GM23248 (cell line): ENCODE measurements around the gene PPP4R1. TPM values are rescaled to one million over a fixed set of nuclear protein-coding genes. Genes with fewer than 3 reads are reported as not detected.
A peak's percentile ranks its signal among the peaks of the same experiment; 100 is the strongest.

ENCODE experiments used
- DNase-seq: peaks from one replicate; pipeline ENCODE4 v3.0.0-alpha.2; 2015
- H2AFZ ChIP-seq: fragments of 200-600 bp; sonication (generic); 2 replicates; pipeline ENCODE4 v1.6.1; 2016; ENCODE audit warnings: antibody characterized with exemption
- H3F3A ChIP-seq: fragments of 200-600 bp; sonication (generic); 2 replicates; pipeline ENCODE4 v1.6.1; 2016; ENCODE audit warnings: mild to moderate bottlenecking, antibody characterized with exemption, mixed run types; ENCODE audit not compliant: insufficient read depth
- H3K27ac ChIP-seq: fragments of 200-600 bp; sonication (generic); 2 replicates; pipeline ENCODE4 v1.5.1; 2016; ENCODE audit warnings: mild to moderate bottlenecking
- H3K27me3 ChIP-seq: fragments of 200-600 bp; sonication (generic); replicated peaks from 2 replicates; pipeline ENCODE4 v1.6.1; 2016; ENCODE audit warnings: mild to moderate bottlenecking; ENCODE audit not compliant: insufficient read depth
- H3K36me3 ChIP-seq: fragments of 200-600 bp; sonication (generic); 2 replicates; pipeline ENCODE4 v1.6.1; 2016; ENCODE audit warnings: low read depth, mild to moderate bottlenecking
- H3K4me1 ChIP-seq: fragments of 200-600 bp; sonication (generic); 2 replicates; pipeline ENCODE4 v1.6.1; 2016; ENCODE audit warnings: mild to moderate bottlenecking; ENCODE audit not compliant: insufficient read depth
- H3K4me2 ChIP-seq: fragments of 200-600 bp; sonication (generic); one replicate; pipeline ENCODE4 v1.6.1; 2016; ENCODE audit warnings: mild to moderate bottlenecking; ENCODE audit not compliant: unreplicated experiment
- H3K4me3 ChIP-seq: fragments of 200-600 bp; sonication (generic); 2 replicates; pipeline ENCODE4 v1.5.1; 2016; ENCODE audit warnings: mild to moderate bottlenecking
- H3K79me2 ChIP-seq: fragments of 200-600 bp; sonication (generic); 2 replicates; pipeline ENCODE4 v1.6.1; 2016; ENCODE audit warnings: mild to moderate bottlenecking; ENCODE audit not compliant: insufficient read depth
- H3K9ac ChIP-seq: fragments of 200-600 bp; sonication (generic); 2 replicates; pipeline ENCODE4 v1.6.1; 2016; ENCODE audit warnings: mild to moderate bottlenecking
- H3K9me2 ChIP-seq: fragments of 200-600 bp; sonication (generic); 2 replicates; pipeline ENCODE4 v1.6.1; 2016; ENCODE audit warnings: mixed run types, mild to moderate bottlenecking, moderate library complexity; ENCODE audit not compliant: insufficient read depth
- H3K9me3 ChIP-seq: fragments of 200-600 bp; sonication (generic); one replicate; pipeline ENCODE4 v1.6.1; 2017; ENCODE audit warnings: low read depth
- H4K20me1 ChIP-seq: fragments of 200-600 bp; sonication (generic); 2 replicates; pipeline ENCODE4 v1.6.0; 2016; ENCODE audit not compliant: insufficient read depth
- EZH2 ChIP-seq: fragments of 200-600 bp; sonication (generic); IDR thresholded peaks from 2 replicates; pipeline ENCODE4 v1.6.1; 2018; ENCODE audit warnings: antibody characterized with exemption, mild to moderate bottlenecking; ENCODE audit not compliant: insufficient read depth, poor library complexity, severe bottlenecking
- EZH2phosphoT487 ChIP-seq: fragments of 200-600 bp; sonication (generic); IDR thresholded peaks from 2 replicates; pipeline ENCODE4 v1.6.1; 2018; ENCODE audit warnings: antibody characterized with exemption, moderate library complexity, mild to moderate bottlenecking, low read depth; ENCODE audit not compliant: insufficient read depth
- WGBS, 2 experiments: methylation state at CpG; one replicate each; pipeline ENCODE4 v1.1.6; 2015 to 2017; ENCODE audit warnings: low lambda C conversion rate in 2 of 2, low coverage in 1 of 2; ENCODE audit errors: missing lambda C conversion rate in 2 of 2; 5-methylcytosine and 5-hydroxymethylcytosine counted together
- in situ Hi-C: fragments of 300-500 bp; cut with MboI; formaldehyde crosslinking; loops from 2 replicates; pipeline ENCODE4 v1.15.0; 2020
- polyA plus RNA-seq: library from polyadenylated mRNA; unstranded; fragments of >200 nt; fragmentation: Nextera tagmentation; extraction: Ambion mirVana; gene quantifications from 2 replicates; pipeline ENCODE4 v1.2.1, GENCODE V29; 2016
- total RNA-seq: library from RNA; depleted of rRNA; stranded (reverse); fragments of >200 nt; shearing (Covaris generic); gene quantifications from 2 replicates; pipeline ENCODE4 v1.2.3, GENCODE V29; 2014

The PPP4R1 gene
- total and polyA plus RNA-seq, 2 experiments from 2014 or later: 33.0 to 97.9 TPM

GRCh38 chr18:9536354-9537152 is 77.8 kb downstream of the PPP4R1 start:
- H3K9me2 ChIP-seq: no peaks in the 10 kb centered on the region
- H3K4me1 ChIP-seq: peaks cover 32% of the 10 kb centered on the region
- H3K9me3 ChIP-seq: no peaks in the 10 kb centered on the region
- peak overlapping the region; percentile 90 for H3K27ac ChIP-seq
- H3K27me3 ChIP-seq: no peaks in the 10 kb centered on the region
- WGBS, 2 experiments: 81 to 83% methylated on average over 20 to 22 of the region's 24 CpGs
- no peaks in the 10 kb centered on the region for H3K79me2 ChIP-seq
- TF ChIP-seq EZH2phosphoT487: no peak
- no peak for TF ChIP-seq EZH2
- H3K4me3 ChIP-seq: no peak overlapping the region
- in situ Hi-C loops: no loop called here
- H2AFZ ChIP-seq: no peak overlapping the region
- H3K4me2 ChIP-seq: peak overlapping the region; percentile 32
- H3F3A ChIP-seq: peaks cover 43% of the 10 kb centered on the region
- no peaks in the 10 kb centered on the region for H4K20me1 ChIP-seq
- peaks cover 16% of the 10 kb centered on the region for H3K36me3 ChIP-seq
- peak; percentile 73 for DNase-seq
- peak overlapping the region; percentile 67; the same call in 1 of the 2 replicates for H3K9ac ChIP-seq

GRCh38 chr18:9535430-9535991 is 78.8 kb downstream of the PPP4R1 start:
- peak overlapping the region; percentile 90 for H3K27ac ChIP-seq
- H3K36me3 ChIP-seq: peaks cover 23% of the 10 kb centered on the region
- no peak for TF ChIP-seq EZH2
- no peak for TF ChIP-seq EZH2phosphoT487
- peaks cover 51% of the 10 kb centered on the region for H3F3A ChIP-seq
- H3K4me2 ChIP-seq: peak overlapping the region; percentile 63
- H3K9ac ChIP-seq: peak overlapping the region; percentile 67
- H3K27me3 ChIP-seq: no peaks in the 10 kb centered on the region
- H3K79me2 ChIP-seq: no peaks in the 10 kb centered on the region
- H3K4me1 ChIP-seq: peaks cover 32% of the 10 kb centered on the region
- peak overlapping the region; percentile 49 for H3K4me3 ChIP-seq
- peak overlapping the region; percentile 11; the same call in 1 of the 2 replicates for H2AFZ ChIP-seq
- 18 to 31% methylated on average over 27 of the region's 27 CpGs for WGBS, 2 experiments
- no peaks in the 10 kb centered on the region for H3K9me2 ChIP-seq
- in situ Hi-C loops: no loop called here
- peak; percentile 97 for DNase-seq
- no peaks in the 10 kb centered on the region for H4K20me1 ChIP-seq
- H3K9me3 ChIP-seq: no peaks in the 10 kb centered on the region

DNA sequence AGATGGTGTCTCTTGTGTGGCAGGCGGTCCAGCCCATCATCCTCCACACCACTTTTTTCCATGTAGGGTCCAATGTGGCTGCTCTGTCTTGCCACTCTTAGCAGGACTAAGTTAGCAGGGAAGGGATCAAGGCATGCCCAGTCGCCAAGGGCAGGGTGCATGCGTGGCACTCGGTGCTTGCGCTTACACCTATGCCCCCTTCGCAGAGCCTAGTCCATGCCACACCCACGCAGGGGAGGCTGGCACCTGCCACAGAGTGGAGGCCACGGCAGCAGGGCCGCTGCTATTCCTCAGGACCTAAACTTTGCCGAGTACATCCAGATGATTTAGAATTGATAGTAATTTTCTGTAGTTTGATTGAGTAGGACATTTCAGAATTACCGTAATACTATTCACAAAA is 79.5 kb downstream of the PPP4R1 start:
- peaks cover 31% of the 10 kb centered on the region for H3K4me1 ChIP-seq
- 87 to 91% methylated on average over 11 of the region's 11 CpGs for whole genome bisulfite sequencing, 2 experiments
- no peaks in the 10 kb centered on the region for H3K9me3 ChIP-seq
- H2AFZ ChIP-seq: no peak overlapping the region
- no peak overlapping the region for H3K4me2 ChIP-seq
- peak overlapping the region; percentile 90 for H3K27ac ChIP-seq
- TF ChIP-seq EZH2phosphoT487 (no peak), EZH2 (no peak)
- H3K79me2 ChIP-seq: no peaks in the 10 kb centered on the region
- DNase-seq: no peak
- H3K9me2 ChIP-seq: no peaks in the 10 kb centered on the region
- in situ Hi-C loops: no loop called here
- H3K4me3 ChIP-seq: peak overlapping the region; percentile 49; the same call in 1 of the 2 replicates
- peaks cover 29% of the 10 kb centered on the region for H3K36me3 ChIP-seq
- H3K27me3 ChIP-seq: no peaks in the 10 kb centered on the region
- H3K9ac ChIP-seq: peak overlapping the region; percentile 67
- peaks cover 48% of the 10 kb centered on the region for H3F3A ChIP-seq
- no peaks in the 10 kb centered on the region for H4K20me1 ChIP-seq

DNA sequence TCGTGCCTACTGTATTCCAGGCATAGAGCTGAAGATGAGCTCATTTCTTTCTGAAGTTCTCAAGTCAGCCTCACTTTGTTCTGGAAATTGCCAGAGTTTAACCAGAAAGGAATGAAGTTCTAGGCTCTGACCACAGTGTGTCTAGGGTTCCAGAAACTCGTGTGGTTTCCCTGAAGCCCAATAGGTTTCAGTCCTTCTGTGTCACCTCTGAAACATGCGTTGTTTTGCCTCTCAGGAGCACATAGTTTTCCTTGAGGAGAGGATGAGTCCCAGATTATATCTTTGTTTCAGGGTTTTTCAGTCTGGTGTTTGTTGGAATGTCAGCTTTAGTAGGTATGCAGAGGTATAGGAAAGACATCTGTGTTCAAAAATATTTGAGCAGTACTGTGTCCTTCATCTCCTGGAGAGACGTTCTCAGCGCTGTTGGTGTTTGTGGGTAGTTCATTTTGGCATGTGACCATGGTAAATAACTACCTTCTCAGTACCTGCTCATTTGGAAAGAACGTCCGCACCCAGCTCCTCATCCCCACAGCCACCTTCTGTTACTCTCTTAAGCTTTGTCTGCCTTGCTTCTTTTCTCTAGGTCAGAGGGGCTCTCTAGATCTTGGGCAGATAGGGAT is 82.5 kb downstream of the PPP4R1 start:
- H3K4me3 ChIP-seq: no peak overlapping the region

More for the DNA sequence above, 82.5 kb downstream of the PPP4R1 start:
- Histone ChIP-seq H3F3A (peaks cover 30% of the 10 kb centered on the region), H3K4me1 (peaks cover 19% of the 10 kb centered on the region), H3K79me2 (no peaks in the 10 kb centered on the region), H3K27me3 (no peaks in the 10 kb centered on the region), H3K9me2 (no peaks in the 10 kb centered on the region), H3K9me3 (no peaks in the 10 kb centered on the region), H2AFZ (no peak overlapping the region), H3K9ac (no peak overlapping the region), H3K36me3 (peaks cover 27% of the 10 kb centered on the region), H3K27ac (no peak overlapping the region), H4K20me1 (no peaks in the 10 kb centered on the region), H3K4me2 (no peak overlapping the region)
- TF ChIP-seq EZH2: no peak
- no peak for TF ChIP-seq EZH2phosphoT487
- peak; percentile 37 for DNase-seq
- in situ Hi-C loops: no loop called here
- 82 to 89% methylated on average over 7 of the region's 7 CpGs for WGBS, 2 experiments
